Activated T-cell treated with anti-CD3 and anti-CD28 coated beads, Interleukin-2, amount 50 U/mL, for 4 hours (primary cell): ENCODE measurements around the gene ARGLU1. TPM values are rescaled to one million over a fixed set of nuclear protein-coding genes. Genes with fewer than 3 reads are reported as not detected.

Experiments
- ATAC-seq, 2 donors: fragments of 200-7000 bp; cut with Tn5 transposase; one replicate each; pipeline ENCODE4 v1.10.0; 2021
- DNase-seq: peaks from one replicate; pipeline ENCODE4 v3.0.0-alpha.2; 2020
- H3K27me3 Mint-ChIP-seq: one replicate; pipeline ENCODE4 v1.8.0; 2021; ENCODE audit warnings: low read depth, mixed read lengths
- H3K36me3 Mint-ChIP-seq: one replicate; pipeline ENCODE4 v1.8.0; 2022; ENCODE audit warnings: mixed read lengths; ENCODE audit not compliant: insufficient read depth
- H3K4me1 Mint-ChIP-seq: one replicate; pipeline ENCODE4 v1.8.0; 2021; ENCODE audit warnings: low read depth, mixed read lengths
- H3K4me3 Mint-ChIP-seq: one replicate; pipeline ENCODE4 v1.8.0; 2021; ENCODE audit warnings: mild to moderate bottlenecking, moderate library complexity, mixed read lengths
- H3K9me3 Mint-ChIP-seq: one replicate; pipeline ENCODE4 v1.8.0; 2021; ENCODE audit warnings: mixed read lengths
- total RNA-seq, 3 donors: library from RNA; stranded (reverse); gene quantifications; one replicate each; pipeline ENCODE4 v1.2.1, GENCODE V29; 2021

The ARGLU1 gene
- total RNA-seq, 3 donors from 2014 or later = 71.9 to 78.9 (median 73.2) TPM

- DNase-seq (no peak), ATAC-seq (no peak)
- Mint-ChIP-seq H3K4me3 (no peak overlapping the region), H3K4me1 (peaks cover 38% of the 10 kb centered on the region), H3K9me3 (no peaks in the 10 kb centered on the region), H3K36me3 (peaks cover 5% of the 10 kb centered on the region), H3K27me3 (no peaks in the 10 kb centered on the region)
These were observed 1.5 kb upstream of the ARGLU1 start for GRCh38 chr13:106569233-106570095.

GRCh38 chr13:106568299-106569003, 514 bp upstream of the ARGLU1 start:
- Mint-ChIP-seq H3K9me3 (no peaks in the 10 kb centered on the region), H3K27me3 (no peaks in the 10 kb centered on the region), H3K4me3 (peak overlapping the region; percentile 96), H3K36me3 (peaks cover under 1% of the 10 kb centered on the region), H3K4me1 (peaks cover 48% of the 10 kb centered on the region)
- no peak for DNase-seq
- ATAC-seq = no peak

GRCh38 chr13:106566641-106567473, 1.1 kb downstream of the ARGLU1 start:
- Mint-ChIP-seq H3K4me1 (peaks cover 60% of the 10 kb centered on the region), H3K27me3 (no peaks in the 10 kb centered on the region), H3K9me3 (no peaks in the 10 kb centered on the region), H3K4me3 (peak overlapping the region; percentile 96), H3K36me3 (no peaks in the 10 kb centered on the region)
- DNase-seq (no peak), ATAC-seq (peak; percentile 31 to 32)

- no peak for DNase-seq
- Mint-ChIP-seq H3K9me3 (no peaks in the 10 kb centered on the region), H3K4me3 (peak overlapping the region; percentile 96), H3K27me3 (no peaks in the 10 kb centered on the region), H3K4me1 (peaks cover 71% of the 10 kb centered on the region), H3K36me3 (no peaks in the 10 kb centered on the region)
- ATAC-seq = no peak
These were observed 2.7 kb downstream of the ARGLU1 start for GRCh38 chr13:106565127-106565775.

GRCh38 chr13:106562301-106562700, 5.6 kb downstream of the ARGLU1 start:
- no peaks in the 10 kb centered on the region for H3K27me3 Mint-ChIP-seq
- H3K9me3 Mint-ChIP-seq = no peaks in the 10 kb centered on the region
- peaks cover 16% of the 10 kb centered on the region for H3K36me3 Mint-ChIP-seq
- H3K4me1 Mint-ChIP-seq = peaks cover 77% of the 10 kb centered on the region
- DNase-seq = no peak
- no peak for ATAC-seq
- H3K4me3 Mint-ChIP-seq = peak overlapping the region; percentile 33

GRCh38 chr13:106561551-106562170, 6.3 kb downstream of the ARGLU1 start:
- peaks cover 78% of the 10 kb centered on the region for H3K4me1 Mint-ChIP-seq
- peak; percentile 81 to 86 for ATAC-seq
- H3K36me3 Mint-ChIP-seq = peaks cover 16% of the 10 kb centered on the region
- peak; percentile 28 for DNase-seq
- H3K4me3 Mint-ChIP-seq = peak overlapping the region; percentile 31
- H3K27me3 Mint-ChIP-seq = no peaks in the 10 kb centered on the region
- no peaks in the 10 kb centered on the region for H3K9me3 Mint-ChIP-seq

- H3K4me3 Mint-ChIP-seq = peak overlapping the region; percentile 31
- ATAC-seq (peak; percentile 61 to 74), DNase-seq (no peak)
- H3K9me3 Mint-ChIP-seq = no peaks in the 10 kb centered on the region
- peaks cover 73% of the 10 kb centered on the region for H3K4me1 Mint-ChIP-seq
- H3K36me3 Mint-ChIP-seq = peaks cover 22% of the 10 kb centered on the region
- no peaks in the 10 kb centered on the region for H3K27me3 Mint-ChIP-seq
These were observed 7.1 kb downstream of the ARGLU1 start for GRCh38 chr13:106560821-106561220.

GRCh38 chr13:106558527-106558926, 9.4 kb downstream of the ARGLU1 start:
- peaks cover 42% of the 10 kb centered on the region for H3K36me3 Mint-ChIP-seq
- DNase-seq (no peak), ATAC-seq (no peak)
- H3K4me3 Mint-ChIP-seq = no peak overlapping the region
- no peaks in the 10 kb centered on the region for H3K9me3 Mint-ChIP-seq
- no peaks in the 10 kb centered on the region for H3K27me3 Mint-ChIP-seq
- H3K4me1 Mint-ChIP-seq = peaks cover 60% of the 10 kb centered on the region

- no peaks in the 10 kb centered on the region for H3K27me3 Mint-ChIP-seq
- no peak overlapping the region for H3K4me3 Mint-ChIP-seq
- peaks cover 58% of the 10 kb centered on the region for H3K36me3 Mint-ChIP-seq
- peaks cover 50% of the 10 kb centered on the region for H3K4me1 Mint-ChIP-seq
- no peak for DNase-seq
- no peak for ATAC-seq
- no peaks in the 10 kb centered on the region for H3K9me3 Mint-ChIP-seq
These were observed 12.2 kb downstream of the ARGLU1 start for GRCh38 chr13:106555631-106556328.

- no peak overlapping the region for H3K4me3 Mint-ChIP-seq
- peaks cover 57% of the 10 kb centered on the region for H3K36me3 Mint-ChIP-seq
- H3K4me1 Mint-ChIP-seq = peaks cover 41% of the 10 kb centered on the region
- no peak for DNase-seq
- H3K9me3 Mint-ChIP-seq = no peaks in the 10 kb centered on the region
- no peaks in the 10 kb centered on the region for H3K27me3 Mint-ChIP-seq
- ATAC-seq = no peak
These were observed 16.2 kb downstream of the ARGLU1 start for GRCh38 chr13:106551751-106552150.

GRCh38 chr13:106551350-106551749, 16.6 kb downstream of the ARGLU1 start:
- peaks cover 57% of the 10 kb centered on the region for H3K36me3 Mint-ChIP-seq
- H3K4me1 Mint-ChIP-seq = peaks cover 39% of the 10 kb centered on the region

GRCh38 chr13:106550570-106551135, 17.3 kb downstream of the ARGLU1 start:
- H3K36me3 Mint-ChIP-seq = peaks cover 50% of the 10 kb centered on the region
- no peaks in the 10 kb centered on the region for H3K9me3 Mint-ChIP-seq
- H3K27me3 Mint-ChIP-seq = no peaks in the 10 kb centered on the region
- no peak overlapping the region for H3K4me3 Mint-ChIP-seq
- no peak for DNase-seq
- no peak for ATAC-seq
- H3K4me1 Mint-ChIP-seq = peaks cover 36% of the 10 kb centered on the region

More at GRCh38 chr13:106551350-106551749, 16.6 kb downstream of the ARGLU1 start:
- no peak overlapping the region for H3K4me3 Mint-ChIP-seq
- no peaks in the 10 kb centered on the region for H3K9me3 Mint-ChIP-seq
- H3K27me3 Mint-ChIP-seq = no peaks in the 10 kb centered on the region
- ATAC-seq (no peak), DNase-seq (no peak)
